GM10847 (cell line): ENCODE results near the gene RGS7.

Source experiments
- POLR2A ChIP-seq: IDR thresholded peaks from 2 replicates; pipeline ENCODE4 v1.6.1; 2011; ENCODE audit not compliant: insufficient read length; ENCODE audit errors: extremely low read depth

Gene RGS7

GRCh38 chr1:241022366-241022765 is 334.6 kb downstream of the RGS7 start:
- TF ChIP-seq POLR2A: no peak

- no peak for TF ChIP-seq POLR2A
Measured at GRCh38 chr1:241020851-241021697, 335.9 kb downstream of the RGS7 start.

GRCh38 chr1:241012708-241013340 is 344.2 kb downstream of the RGS7 start:
- TF ChIP-seq POLR2A: no peak

GRCh38 chr1:241007668-241008067 is 349.3 kb downstream of the RGS7 start:
- TF ChIP-seq POLR2A: no peak

- TF ChIP-seq POLR2A: no peak
Measured at GRCh38 chr1:240999826-241000225, 357.2 kb downstream of the RGS7 start.

- no peak for TF ChIP-seq POLR2A
Measured at GRCh38 chr1:240998441-240999015, 358.5 kb downstream of the RGS7 start.

GRCh38 chr1:240998024-240998423 is 359.0 kb downstream of the RGS7 start:
- TF ChIP-seq POLR2A: no peak

- TF ChIP-seq POLR2A: no peak
Measured at GRCh38 chr1:240993004-240993403, 364.0 kb downstream of the RGS7 start.

GRCh38 chr1:240991230-240991629 is 365.8 kb downstream of the RGS7 start:
- no peak for TF ChIP-seq POLR2A

GRCh38 chr1:240987928-240988327 is 369.1 kb downstream of the RGS7 start:
- TF ChIP-seq POLR2A: no peak

- TF ChIP-seq POLR2A: no peak
Measured at GRCh38 chr1:240985081-240985480, 371.9 kb downstream of the RGS7 start.

GRCh38 chr1:240980342-240980741 is 376.7 kb downstream of the RGS7 start:
- TF ChIP-seq POLR2A: no peak

GRCh38 chr1:240976685-240977084 is 380.3 kb downstream of the RGS7 start:
- no peak for TF ChIP-seq POLR2A

GRCh38 chr1:240973875-240974274 is 383.1 kb downstream of the RGS7 start:
- TF ChIP-seq POLR2A: no peak

- no peak for TF ChIP-seq POLR2A
Measured at GRCh38 chr1:240970253-240970652, 386.8 kb downstream of the RGS7 start.

- TF ChIP-seq POLR2A: no peak
Measured at GRCh38 chr1:240968864-240969263, 388.1 kb downstream of the RGS7 start.

GRCh38 chr1:240967070-240967724 is 389.8 kb downstream of the RGS7 start:
- no peak for TF ChIP-seq POLR2A
